Thyroid gland (tissue), 4 donors: ENCODE data around the gene OXA1L.

Experiments used
- POLR2A ChIP-seq, 2 donors: fragments of 450-650 bp; IDR thresholded peaks; one replicate each; pipeline ENCODE4 v1.6.1; 2017; ENCODE audit warnings: antibody characterized with exemption in 2 of 2, mild to moderate bottlenecking in 2 of 2, moderate library complexity in 1 of 2
- TF ChIP-seq, protein P1 (sequence below), 6 experiments: fragments of 200-600 bp in 3 of 6; fragments of 450-650 bp in 3 of 6; sonication (generic) in 3 of 6; IDR thresholded peaks; one replicate each; pipeline ENCODE4 v1.5.1; 2016 to 2019; ENCODE audit warnings: antibody characterized with exemption in 6 of 6, mild to moderate bottlenecking in 2 of 6, inconsistent platforms in 1 of 6, moderate library complexity in 1 of 6

- TF ChIP-seq, protein P1, sequence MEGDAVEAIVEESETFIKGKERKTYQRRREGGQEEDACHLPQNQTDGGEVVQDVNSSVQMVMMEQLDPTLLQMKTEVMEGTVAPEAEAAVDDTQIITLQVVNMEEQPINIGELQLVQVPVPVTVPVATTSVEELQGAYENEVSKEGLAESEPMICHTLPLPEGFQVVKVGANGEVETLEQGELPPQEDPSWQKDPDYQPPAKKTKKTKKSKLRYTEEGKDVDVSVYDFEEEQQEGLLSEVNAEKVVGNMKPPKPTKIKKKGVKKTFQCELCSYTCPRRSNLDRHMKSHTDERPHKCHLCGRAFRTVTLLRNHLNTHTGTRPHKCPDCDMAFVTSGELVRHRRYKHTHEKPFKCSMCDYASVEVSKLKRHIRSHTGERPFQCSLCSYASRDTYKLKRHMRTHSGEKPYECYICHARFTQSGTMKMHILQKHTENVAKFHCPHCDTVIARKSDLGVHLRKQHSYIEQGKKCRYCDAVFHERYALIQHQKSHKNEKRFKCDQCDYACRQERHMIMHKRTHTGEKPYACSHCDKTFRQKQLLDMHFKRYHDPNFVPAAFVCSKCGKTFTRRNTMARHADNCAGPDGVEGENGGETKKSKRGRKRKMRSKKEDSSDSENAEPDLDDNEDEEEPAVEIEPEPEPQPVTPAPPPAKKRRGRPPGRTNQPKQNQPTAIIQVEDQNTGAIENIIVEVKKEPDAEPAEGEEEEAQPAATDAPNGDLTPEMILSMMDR (IDR thresholded peaks at IDR 0.05): no peak
- TF ChIP-seq POLR2A (IDR thresholded peaks at IDR 0.05): no peak
Observed at GRCh38 chr14:22740020-22740419, 26.5 kb upstream of the OXA1L start.
